Stimulated activated CD8-positive, alpha-beta memory T cell treated with anti-CD3 and anti-CD28 coated beads, Interleukin-7, amount 100 ng/mL, for 48 hours (primary cell): Measurements from ENCODE around the gene PRLR.
A peak's percentile ranks its signal among the peaks of the same experiment; 100 is the strongest.

Experiments used
- DNase-seq, 2 donors: peaks; one replicate each; pipeline ENCODE4 v3.0.0-alpha.2; 2020; ENCODE audit warnings: low read depth in 1 of 2; ENCODE audit errors: extremely low read depth in 1 of 2

The PRLR gene

GRCh38 chr5:35009657-35010056 lies 220.6 kb downstream of the PRLR start:
- DNase-seq, result no peak

- DNase-seq, result no peak
These were observed 221.3 kb downstream of the PRLR start for GRCh38 chr5:35009019-35009418.

- no peak for DNase-seq
These were observed 225.5 kb downstream of the PRLR start for GRCh38 chr5:35004771-35005170.

GRCh38 chr5:35004200-35004599 lies 226.1 kb downstream of the PRLR start:
- DNase-seq, result no peak

GRCh38 chr5:35003018-35003957 lies 227.0 kb downstream of the PRLR start:
- DNase-seq, result peak; percentile 3 to 5

GRCh38 chr5:35002459-35002858 lies 227.8 kb downstream of the PRLR start:
- DNase-seq, result no peak

- no peak for DNase-seq
These were observed 228.4 kb downstream of the PRLR start for GRCh38 chr5:35001842-35002241.
